ENCODE data around the gene ARL5A. TPM values are rescaled to one million over a fixed set of nuclear protein-coding genes. Genes with fewer than 3 reads are reported as not detected.

ARL5A gene
- total and polyA plus RNA-seq, 8 donors: 8.1 to 99.1 (median 28.0) TPM

GRCh38 chr2:151781642-151782041, 46.6 kb downstream of the ARL5A start:
- WGBS, 5 donors: 84 to 93% (median 92%) methylated on average over 4 of the region's 4 CpGs
- Histone ChIP-seq H3K36me3 (peaks cover 0 to 49% (median 44%) of the 10 kb centered on the region in 4 donors), H3K27ac (no peak overlapping the region), H3K4me1 (no peaks in the 10 kb centered on the region), H3K9me3 (peaks cover 0 to 7% (median 0%) of the 10 kb centered on the region in 4 donors), H3K4me3 (no peak overlapping the region), H3K27me3 (no peaks in the 10 kb centered on the region)
- intact Hi-C loops (cut with DNase I; ENCODE audit: low total_unique reads): no loop called here
- DNase-seq: no peak
- TF ChIP-seq EP300 (IDR thresholded peaks at IDR 0.05) (no peak), CTCF (IDR thresholded peaks at IDR 0.05) (no peak), POLR2A (IDR thresholded peaks at IDR 0.05) (no peak), POLR2AphosphoS5 (IDR thresholded peaks at IDR 0.05) (no peak)

- Histone ChIP-seq H3K36me3 (peaks cover 0 to 56% (median 47%) of the 10 kb centered on the region in 4 donors), H3K4me1 (no peaks in the 10 kb centered on the region), H3K27me3 (no peaks in the 10 kb centered on the region), H3K27ac (no peak overlapping the region), H3K4me3 (no peak overlapping the region), H3K9me3 (peaks cover 0 to 7% (median 0%) of the 10 kb centered on the region in 4 donors)
- no peak for TF ChIP-seq POLR2A (IDR thresholded peaks at IDR 0.05)
- no peak for TF ChIP-seq POLR2AphosphoS5 (IDR thresholded peaks at IDR 0.05)
- no peak for TF ChIP-seq EP300 (IDR thresholded peaks at IDR 0.05)
- TF ChIP-seq CTCF (IDR thresholded peaks at IDR 0.05): no peak
- intact Hi-C loops (cut with DNase I; ENCODE audit: low total_unique reads): no loop called here
- no peak for DNase-seq
These were observed 47.3 kb downstream of the ARL5A start for GRCh38 chr2:151780938-151781337.

GRCh38 chr2:151777935-151778334, 50.3 kb downstream of the ARL5A start:
- peaks cover 0 to 8% (median 0%) of the 10 kb centered on the region in 4 donors for H3K4me1 ChIP-seq

GRCh38 chr2:151777487-151777886, 50.7 kb downstream of the ARL5A start:
- Histone ChIP-seq H3K4me3 (no peak overlapping the region), H3K27ac (no peak overlapping the region), H3K36me3 (peaks cover 0 to 36% (median 32%) of the 10 kb centered on the region in 4 donors), H3K4me1 (peaks cover 0 to 8% (median 0%) of the 10 kb centered on the region in 4 donors), H3K9me3 (peaks cover 0 to 7% (median 0%) of the 10 kb centered on the region in 4 donors), H3K27me3 (no peaks in the 10 kb centered on the region)
- 90 to 98% (median 96%) methylated on average over 3 of the region's 3 CpGs for WGBS, 5 donors
- TF ChIP-seq POLR2AphosphoS5 (IDR thresholded peaks at IDR 0.05): no peak
- no peak for TF ChIP-seq CTCF (IDR thresholded peaks at IDR 0.05)
- TF ChIP-seq POLR2A (IDR thresholded peaks at IDR 0.05): no peak
- no peak for TF ChIP-seq EP300 (IDR thresholded peaks at IDR 0.05)
- no peak for DNase-seq
- intact Hi-C loops (cut with DNase I; ENCODE audit: low total_unique reads): no loop called here

More at GRCh38 chr2:151777935-151778334, 50.3 kb downstream of the ARL5A start:
- no peak for DNase-seq
- intact Hi-C loops (cut with DNase I; ENCODE audit: low total_unique reads): no loop called here
- H3K27ac ChIP-seq: no peak overlapping the region
- TF ChIP-seq CTCF (IDR thresholded peaks at IDR 0.05) (no peak), POLR2AphosphoS5 (IDR thresholded peaks at IDR 0.05) (no peak), POLR2A (IDR thresholded peaks at IDR 0.05) (no peak), EP300 (IDR thresholded peaks at IDR 0.05) (no peak)
- peaks cover 0 to 36% (median 33%) of the 10 kb centered on the region in 4 donors for H3K36me3 ChIP-seq
- H3K4me3 ChIP-seq: no peak overlapping the region
- WGBS, 5 donors: 56 to 72% (median 63%) methylated on average over 2 of the region's 2 CpGs
- no peaks in the 10 kb centered on the region for H3K27me3 ChIP-seq
- peaks cover 0 to 7% (median 0%) of the 10 kb centered on the region in 4 donors for H3K9me3 ChIP-seq

Data from stomach (tissue), 9 donors.